ENCODE results near the gene PPP4C. TPM values are rescaled to one million over a fixed set of nuclear protein-coding genes. Genes with fewer than 3 reads are reported as not detected.

PPP4C gene
- polyA plus RNA-seq, 3 donors = 186 to 388 (median 279) TPM

DNA sequence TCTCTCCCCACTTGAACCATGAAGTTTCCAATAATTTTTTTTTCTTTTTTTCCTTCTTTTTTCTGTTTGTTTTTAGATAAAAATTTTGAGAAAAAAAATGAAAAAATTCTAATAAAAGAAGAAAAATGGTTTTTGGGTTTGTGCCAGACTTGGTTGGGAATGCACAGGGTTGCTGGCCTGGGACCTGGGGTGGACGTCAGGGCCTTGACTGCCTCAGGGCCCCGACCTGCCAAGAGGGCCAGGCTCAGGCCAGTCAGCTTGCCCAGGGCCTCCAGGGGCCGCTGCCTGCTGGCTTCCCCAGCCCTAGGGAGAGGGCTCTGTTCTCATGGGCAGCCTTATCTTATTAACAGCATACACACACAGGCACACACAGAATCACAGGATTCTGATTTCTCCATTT lies 9.5 kb downstream of the PPP4C start:
- Histone ChIP-seq H4K20me1 (ENCODE audit: insufficient read depth, low read length) (peaks cover 36% of the 10 kb centered on the region), H3K79me2 (ENCODE audit: insufficient read depth, low read length) (peaks cover 14% of the 10 kb centered on the region), H3K36me3 (replicated peaks in 1 of 2; ENCODE audit: control insufficient read depth in 1 of 2, insufficient read depth in 2 of 2, low read length in 2 of 2) (peaks cover 49 to 55% of the 10 kb centered on the region in 2 donors), H3K27me3 (ENCODE audit: control insufficient read depth in 2 of 2, insufficient read depth in 2 of 2, low read length in 2 of 2) (no peaks in the 10 kb centered on the region), H3K27ac (ENCODE audit: low read depth in 1 of 2, low read length in 2 of 2) (peak overlapping the region in 1 of 2 donors; percentile 48), H3K4me2 (replicated peaks; ENCODE audit: extremely low read depth, low read length, poor library complexity, severe bottlenecking) (no peak overlapping the region), H2AFZ (ENCODE audit: insufficient read depth, low read depth, low read length, poor library complexity, severe bottlenecking) (no peak overlapping the region), H3K4me3 (replicated peaks in 1 of 3; ENCODE audit: low read depth in 2 of 3, low read length in 3 of 3) (no peak overlapping the region), H3K4me1 (ENCODE audit: control insufficient read depth in 1 of 2, insufficient read depth in 2 of 2, low read length in 2 of 2) (peaks cover 39 to 58% of the 10 kb centered on the region in 2 donors), H3K9ac (ENCODE audit: insufficient read depth, low read length, poor library complexity, severe bottlenecking) (no peak overlapping the region), H3K9me3 (replicated peaks in 1 of 2; ENCODE audit: control insufficient read depth in 1 of 2, insufficient read depth in 1 of 2, low read length in 2 of 2) (peaks cover 0 to 4% of the 10 kb centered on the region in 2 donors)
- intact Hi-C loops (cut with micrococcal nuclease) = no loop called here
- Mint-ChIP-seq H3K36me3 (peaks cover 45 to 69% of the 10 kb centered on the region in 2 donors), H3K27ac (peak overlapping the region in 1 of 7 donors; percentile 79), H3K4me3 (no peak overlapping the region), H3K4me1 (peaks cover 46% of the 10 kb centered on the region), H3K9me3 (peaks cover 3 to 9% (median 7%) of the 10 kb centered on the region in 7 donors), H3K27me3 (ENCODE audit: low read depth in 3 of 3) (peaks cover 0 to 6% (median 3%) of the 10 kb centered on the region in 3 donors)
- no peak for TF ChIP-seq CTCF (IDR thresholded peaks at IDR 0.05)
- WGBS (ENCODE audit: insufficient coverage) = 87% methylated on average over 3 of the region's 3 CpGs
- no peak for DNase-seq

GRCh38 chr16:30085820-30086219 lies 10.0 kb downstream of the PPP4C start:
- peaks cover 30% of the 10 kb centered on the region for H4K20me1 ChIP-seq (ENCODE audit: insufficient read depth, low read length)
- H3K79me2 ChIP-seq (ENCODE audit: insufficient read depth, low read length) = peaks cover 10% of the 10 kb centered on the region
- Mint-ChIP-seq H3K36me3 (peaks cover 43 to 63% of the 10 kb centered on the region in 2 donors), H3K4me1 (peaks cover 50% of the 10 kb centered on the region), H3K4me3 (no peak overlapping the region), H3K27me3 (ENCODE audit: low read depth in 3 of 3) (peaks cover 0 to 6% (median 3%) of the 10 kb centered on the region in 3 donors), H3K9me3 (peaks cover 3 to 9% (median 7%) of the 10 kb centered on the region in 7 donors), H3K27ac (peak overlapping the region in 1 of 7 donors; percentile 83)
- DNase-seq = no peak
- H3K9ac ChIP-seq (ENCODE audit: insufficient read depth, low read length, poor library complexity, severe bottlenecking) = no peak overlapping the region
- no peak overlapping the region for H3K4me2 ChIP-seq (replicated peaks; ENCODE audit: extremely low read depth, low read length, poor library complexity, severe bottlenecking)
- intact Hi-C loops (cut with micrococcal nuclease) = no loop called here
- peaks cover 0 to 4% of the 10 kb centered on the region in 2 donors for H3K9me3 ChIP-seq (replicated peaks in 1 of 2; ENCODE audit: control insufficient read depth in 1 of 2, insufficient read depth in 1 of 2, low read length in 2 of 2)
- no peak for TF ChIP-seq CTCF (IDR thresholded peaks at IDR 0.05)
- no peak overlapping the region for H3K4me3 ChIP-seq (replicated peaks in 1 of 3; ENCODE audit: low read depth in 2 of 3, low read length in 3 of 3)
- H3K4me1 ChIP-seq (ENCODE audit: control insufficient read depth in 1 of 2, insufficient read depth in 2 of 2, low read length in 2 of 2) = peaks cover 45 to 64% of the 10 kb centered on the region in 2 donors
- H3K36me3 ChIP-seq (replicated peaks in 1 of 2; ENCODE audit: control insufficient read depth in 1 of 2, insufficient read depth in 2 of 2, low read length in 2 of 2) = peaks cover 46 to 50% of the 10 kb centered on the region in 2 donors
- WGBS (ENCODE audit: insufficient coverage) = 89% methylated on average over 5 of the region's 6 CpGs
- H3K27ac ChIP-seq (ENCODE audit: low read depth in 1 of 2, low read length in 2 of 2) = peak overlapping the region; percentile 21 to 87
- H3K27me3 ChIP-seq (ENCODE audit: control insufficient read depth in 2 of 2, insufficient read depth in 2 of 2, low read length in 2 of 2) = no peaks in the 10 kb centered on the region
- H2AFZ ChIP-seq (ENCODE audit: insufficient read depth, low read depth, low read length, poor library complexity, severe bottlenecking) = no peak overlapping the region

All from CD14-positive monocyte (primary cell).